ENCODE measurements around the gene MDFI.

Gene MDFI

GRCh38 chr6:41674231-41675000 is 36.1 kb downstream of the MDFI start:
- no peak for FAIRE-seq

- no peak for FAIRE-seq
Measured at GRCh38 chr6:41675176-41675775, 37.0 kb downstream of the MDFI start.

GRCh38 chr6:41675992-41676391 is 37.7 kb downstream of the MDFI start:
- no peak for FAIRE-seq

GRCh38 chr6:41676431-41676830 is 38.2 kb downstream of the MDFI start:
- FAIRE-seq, result no peak

- no peak for FAIRE-seq
Measured at GRCh38 chr6:41677124-41677921, 39.1 kb downstream of the MDFI start.

GRCh38 chr6:41678511-41679084 is 40.3 kb downstream of the MDFI start:
- FAIRE-seq, result no peak

- FAIRE-seq, result no peak
Measured at GRCh38 chr6:41679696-41680095, 41.4 kb downstream of the MDFI start.

- FAIRE-seq, result no peak
Measured at GRCh38 chr6:41680182-41680965, 42.1 kb downstream of the MDFI start.

- FAIRE-seq, result peak; percentile 28
Measured at GRCh38 chr6:41682056-41682477, 43.8 kb downstream of the MDFI start.

- no peak for FAIRE-seq
Measured at GRCh38 chr6:41682497-41683272, 44.4 kb downstream of the MDFI start.

GRCh38 chr6:41683273-41683522 is 44.9 kb downstream of the MDFI start:
- FAIRE-seq, result no peak

- no peak for FAIRE-seq
Measured at GRCh38 chr6:41683523-41684310, 45.4 kb downstream of the MDFI start.

- no peak for FAIRE-seq
Measured at GRCh38 chr6:41684311-41685180, 46.3 kb downstream of the MDFI start.

GRCh38 chr6:41685641-41686380 is 47.5 kb downstream of the MDFI start:
- FAIRE-seq, result no peak

GRCh38 chr6:41687501-41688175 is 49.4 kb downstream of the MDFI start:
- FAIRE-seq, result no peak

GRCh38 chr6:41688256-41688965 is 50.1 kb downstream of the MDFI start:
- FAIRE-seq, result no peak

- no peak for FAIRE-seq
Measured at GRCh38 chr6:41689171-41690008, 51.1 kb downstream of the MDFI start.
